ENCODE data around the gene CATSPERB.

CATSPERB gene

DNA sequence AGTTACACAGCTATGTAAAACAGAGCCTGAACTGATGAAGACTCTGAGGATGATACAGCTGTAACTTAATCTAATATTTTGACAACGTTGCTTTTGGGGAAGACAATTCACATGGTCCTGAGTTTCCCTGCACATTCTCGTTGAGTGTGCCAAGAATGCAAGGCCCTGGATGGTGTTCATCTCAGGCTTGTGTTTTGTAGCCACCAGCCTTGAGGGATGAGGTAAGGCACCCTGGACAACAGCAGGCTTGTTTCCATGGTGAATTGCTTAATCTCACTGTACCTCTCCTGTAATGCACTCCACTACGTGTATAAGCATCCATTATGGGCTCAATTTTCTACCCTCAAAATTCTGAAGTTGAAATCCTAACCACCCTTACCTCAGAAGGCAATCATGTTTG lies 2.1 kb downstream of the CATSPERB start:
- Histone ChIP-seq H3K9me3 (ENCODE audit: insufficient read depth, low read depth, low read length) (no peaks in the 10 kb centered on the region), H3K18ac (ENCODE audit: low read length) (no peak overlapping the region), H4K12ac (ENCODE audit: low read depth, low read length) (no peak overlapping the region), H2BK120ac (ENCODE audit: insufficient read depth, low read length, poor library complexity) (no peak overlapping the region), H3K36me3 (ENCODE audit: control insufficient read depth in 1 of 2, insufficient read depth in 2 of 2, low read length in 2 of 2) (no peaks in the 10 kb centered on the region), H2BK12ac (ENCODE audit: low read length) (no peak overlapping the region), H3K4me2 (ENCODE audit: low read length) (no peak overlapping the region), H4K91ac (ENCODE audit: low read depth, low read length) (no peak overlapping the region), H3K4me3 (ENCODE audit: low read depth, low read length) (no peak overlapping the region), H3K79me1 (ENCODE audit: low read length) (no peaks in the 10 kb centered on the region), H3K4me1 (ENCODE audit: control insufficient read depth in 1 of 2, insufficient read depth in 2 of 2, low read length in 2 of 2) (no peaks in the 10 kb centered on the region), H3K4ac (ENCODE audit: low read depth, low read length) (no peak overlapping the region), H3K23ac (ENCODE audit: low read length) (no peak overlapping the region), H2BK5ac (ENCODE audit: low read depth, low read length, poor library complexity) (no peak overlapping the region), H2AK5ac (ENCODE audit: low read length) (no peak overlapping the region), H4K8ac (ENCODE audit: low read depth, low read length) (no peak overlapping the region), H3K14ac (ENCODE audit: low read length) (no peak overlapping the region), H3K27me3 (ENCODE audit: insufficient read depth, low read length) (no peaks in the 10 kb centered on the region), H2AFZ (ENCODE audit: insufficient read depth, low read length, poor library complexity) (no peak overlapping the region), H3K79me2 (ENCODE audit: control insufficient read depth, insufficient read depth, low read length, poor library complexity) (no peaks in the 10 kb centered on the region), H3K27ac (ENCODE audit: low read depth, low read length) (no peak overlapping the region), H3K9ac (ENCODE audit: low read length) (no peak overlapping the region)
- WGBS (ENCODE audit: extremely low coverage, insufficient coverage, insufficient read length) = no CpG with 5 or more reads among the region's 3 CpGs
- DNase-seq = no peak

DNA sequence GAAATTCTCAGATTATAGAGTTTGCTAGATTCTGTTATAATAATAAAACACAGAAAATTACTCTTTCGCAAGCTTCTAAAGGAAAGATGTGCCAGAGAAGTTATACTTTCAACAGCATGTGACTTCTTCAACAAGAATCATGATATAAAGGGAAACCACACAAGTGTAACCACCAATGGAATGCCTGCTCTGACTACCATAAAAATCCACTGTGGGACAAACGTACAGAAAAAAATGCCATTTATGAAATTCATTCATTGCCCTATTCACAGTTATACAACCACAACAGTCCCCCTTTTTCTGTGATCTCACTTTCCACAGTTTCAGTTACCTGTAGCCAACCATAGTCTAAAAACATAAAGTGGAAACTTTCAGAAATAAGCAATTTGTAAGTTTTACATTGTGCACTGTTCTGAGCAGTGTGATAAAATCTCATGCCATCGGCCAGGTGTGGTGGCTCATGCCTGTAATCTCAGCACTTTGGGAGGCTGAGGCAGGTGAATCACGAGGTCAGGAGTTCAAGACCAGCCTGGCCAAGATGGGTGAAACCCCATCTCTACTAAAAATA lies 3.2 kb downstream of the CATSPERB start:
- no peak overlapping the region for H3K9ac ChIP-seq (ENCODE audit: low read length)
- no peaks in the 10 kb centered on the region for H3K79me2 ChIP-seq (ENCODE audit: control insufficient read depth, insufficient read depth, low read length, poor library complexity)
- H3K36me3 ChIP-seq (ENCODE audit: control insufficient read depth in 1 of 2, insufficient read depth in 2 of 2, low read length in 2 of 2) = no peaks in the 10 kb centered on the region
- H3K14ac ChIP-seq (ENCODE audit: low read length) = no peak overlapping the region
- no peak overlapping the region for H3K4ac ChIP-seq (ENCODE audit: low read depth, low read length)
- H2BK12ac ChIP-seq (ENCODE audit: low read length) = no peak overlapping the region
- H2BK120ac ChIP-seq (ENCODE audit: insufficient read depth, low read length, poor library complexity) = no peak overlapping the region
- H3K27ac ChIP-seq (ENCODE audit: low read depth, low read length) = no peak overlapping the region
- H3K23ac ChIP-seq (ENCODE audit: low read length) = no peak overlapping the region
- H2AFZ ChIP-seq (ENCODE audit: insufficient read depth, low read length, poor library complexity) = no peak overlapping the region
- H3K9me3 ChIP-seq (ENCODE audit: insufficient read depth, low read depth, low read length) = no peaks in the 10 kb centered on the region
- no peak overlapping the region for H3K18ac ChIP-seq (ENCODE audit: low read length)
- H2BK5ac ChIP-seq (ENCODE audit: low read depth, low read length, poor library complexity) = no peak overlapping the region
- H4K12ac ChIP-seq (ENCODE audit: low read depth, low read length) = no peak overlapping the region
- H3K4me3 ChIP-seq (ENCODE audit: low read depth, low read length) = no peak overlapping the region
- no peaks in the 10 kb centered on the region for H3K4me1 ChIP-seq (ENCODE audit: control insufficient read depth in 1 of 2, insufficient read depth in 2 of 2, low read length in 2 of 2)
- no peak for DNase-seq
- H4K91ac ChIP-seq (ENCODE audit: low read depth, low read length) = no peak overlapping the region
- H3K4me2 ChIP-seq (ENCODE audit: low read length) = no peak overlapping the region
- H2AK5ac ChIP-seq (ENCODE audit: low read length) = no peak overlapping the region
- H3K27me3 ChIP-seq (ENCODE audit: insufficient read depth, low read length) = no peaks in the 10 kb centered on the region
- no CpG with 5 or more reads among the region's 4 CpGs for WGBS (ENCODE audit: extremely low coverage, insufficient coverage, insufficient read length)
- H3K79me1 ChIP-seq (ENCODE audit: low read length) = no peaks in the 10 kb centered on the region
- H4K8ac ChIP-seq (ENCODE audit: low read depth, low read length) = no peak overlapping the region

DNA sequence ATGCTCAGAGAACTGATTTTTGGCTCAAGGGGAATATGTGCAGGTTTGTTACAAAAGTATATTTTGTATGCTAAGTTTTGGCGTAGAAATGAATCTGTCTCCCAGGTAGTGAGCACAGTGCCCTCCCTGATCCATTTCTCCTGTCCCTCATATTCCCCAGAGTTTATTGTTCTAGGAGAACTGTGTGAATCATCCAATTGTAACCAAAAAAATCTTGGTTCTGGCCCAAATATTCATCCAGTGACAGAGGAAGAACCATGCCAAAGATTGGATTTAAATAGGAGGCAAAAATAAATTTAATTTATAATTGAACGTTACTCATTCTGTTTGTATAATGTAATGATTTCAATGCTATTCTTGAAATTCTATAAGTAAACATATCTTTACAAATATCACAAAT lies 4.8 kb downstream of the CATSPERB start:
- H2BK120ac ChIP-seq (ENCODE audit: insufficient read depth, low read length, poor library complexity) = no peak overlapping the region
- no peak overlapping the region for H2AFZ ChIP-seq (ENCODE audit: insufficient read depth, low read length, poor library complexity)
- no peak overlapping the region for H4K8ac ChIP-seq (ENCODE audit: low read depth, low read length)
- no peak overlapping the region for H3K9ac ChIP-seq (ENCODE audit: low read length)
- H3K79me2 ChIP-seq (ENCODE audit: control insufficient read depth, insufficient read depth, low read length, poor library complexity) = no peaks in the 10 kb centered on the region
- H3K4me1 ChIP-seq (ENCODE audit: control insufficient read depth in 1 of 2, insufficient read depth in 2 of 2, low read length in 2 of 2) = no peaks in the 10 kb centered on the region
- no peak overlapping the region for H2BK5ac ChIP-seq (ENCODE audit: low read depth, low read length, poor library complexity)
- H3K79me1 ChIP-seq (ENCODE audit: low read length) = no peaks in the 10 kb centered on the region
- no peak overlapping the region for H3K4me3 ChIP-seq (ENCODE audit: low read depth, low read length)
- H3K9me3 ChIP-seq (ENCODE audit: insufficient read depth, low read depth, low read length) = no peaks in the 10 kb centered on the region
- H3K23ac ChIP-seq (ENCODE audit: low read length) = no peak overlapping the region
- H3K27me3 ChIP-seq (ENCODE audit: insufficient read depth, low read length) = no peaks in the 10 kb centered on the region
- no CpG with 5 or more reads among the region's 2 CpGs for WGBS (ENCODE audit: extremely low coverage, insufficient coverage, insufficient read length)
- H3K36me3 ChIP-seq (ENCODE audit: control insufficient read depth in 1 of 2, insufficient read depth in 2 of 2, low read length in 2 of 2) = no peaks in the 10 kb centered on the region
- DNase-seq = no peak
- H2BK12ac ChIP-seq (ENCODE audit: low read length) = no peak overlapping the region
- no peak overlapping the region for H2AK5ac ChIP-seq (ENCODE audit: low read length)
- no peak overlapping the region for H4K12ac ChIP-seq (ENCODE audit: low read depth, low read length)
- no peak overlapping the region for H4K91ac ChIP-seq (ENCODE audit: low read depth, low read length)
- no peak overlapping the region for H3K18ac ChIP-seq (ENCODE audit: low read length)
- no peak overlapping the region for H3K4ac ChIP-seq (ENCODE audit: low read depth, low read length)
- H3K4me2 ChIP-seq (ENCODE audit: low read length) = no peak overlapping the region
- no peak overlapping the region for H3K27ac ChIP-seq (ENCODE audit: low read depth, low read length)
- no peak overlapping the region for H3K14ac ChIP-seq (ENCODE audit: low read length)

DNA sequence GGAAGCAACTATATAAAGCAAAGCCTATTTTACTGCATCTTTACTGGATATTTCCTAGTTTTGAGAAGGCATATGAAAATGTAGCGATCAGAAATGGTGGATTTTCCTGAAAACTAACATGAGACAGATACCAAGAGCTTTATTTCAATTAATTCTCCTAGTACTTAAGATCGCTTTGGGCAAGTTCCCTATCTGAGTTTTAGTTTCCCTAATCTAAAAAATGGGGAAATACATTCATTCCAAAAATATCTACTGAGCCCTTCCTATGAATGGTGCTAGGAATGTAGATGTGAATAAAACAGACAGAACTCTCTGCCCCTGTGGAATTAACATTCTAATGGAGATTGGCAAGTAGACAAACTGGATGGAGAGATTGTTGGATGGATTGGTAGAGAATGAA lies 8.4 kb downstream of the CATSPERB start:
- H3K4me2 ChIP-seq (ENCODE audit: low read length) = no peak overlapping the region
- no peak overlapping the region for H3K18ac ChIP-seq (ENCODE audit: low read length)
- no peak overlapping the region for H4K8ac ChIP-seq (ENCODE audit: low read depth, low read length)
- WGBS (ENCODE audit: extremely low coverage, insufficient coverage, insufficient read length) = no CpG with 5 or more reads among the region's 2 CpGs
- no peak overlapping the region for H2AFZ ChIP-seq (ENCODE audit: insufficient read depth, low read length, poor library complexity)
- H3K14ac ChIP-seq (ENCODE audit: low read length) = no peak overlapping the region
- no peak overlapping the region for H4K12ac ChIP-seq (ENCODE audit: low read depth, low read length)
- no peak overlapping the region for H2BK12ac ChIP-seq (ENCODE audit: low read length)
- no peaks in the 10 kb centered on the region for H3K9me3 ChIP-seq (ENCODE audit: insufficient read depth, low read depth, low read length)
- H3K79me2 ChIP-seq (ENCODE audit: control insufficient read depth, insufficient read depth, low read length, poor library complexity) = no peaks in the 10 kb centered on the region
- no peak for DNase-seq
- H2BK120ac ChIP-seq (ENCODE audit: insufficient read depth, low read length, poor library complexity) = no peak overlapping the region
- H3K4ac ChIP-seq (ENCODE audit: low read depth, low read length) = no peak overlapping the region
- H2AK5ac ChIP-seq (ENCODE audit: low read length) = no peak overlapping the region
- no peak overlapping the region for H3K27ac ChIP-seq (ENCODE audit: low read depth, low read length)
- no peaks in the 10 kb centered on the region for H3K36me3 ChIP-seq (ENCODE audit: control insufficient read depth in 1 of 2, insufficient read depth in 2 of 2, low read length in 2 of 2)
- H3K9ac ChIP-seq (ENCODE audit: low read length) = no peak overlapping the region
- H3K4me1 ChIP-seq (ENCODE audit: control insufficient read depth in 1 of 2, insufficient read depth in 2 of 2, low read length in 2 of 2) = no peaks in the 10 kb centered on the region
- H3K23ac ChIP-seq (ENCODE audit: low read length) = no peak overlapping the region
- H3K4me3 ChIP-seq (ENCODE audit: low read depth, low read length) = no peak overlapping the region
- no peaks in the 10 kb centered on the region for H3K79me1 ChIP-seq (ENCODE audit: low read length)
- H3K27me3 ChIP-seq (ENCODE audit: insufficient read depth, low read length) = no peaks in the 10 kb centered on the region
- H2BK5ac ChIP-seq (ENCODE audit: low read depth, low read length, poor library complexity) = no peak overlapping the region
- no peak overlapping the region for H4K91ac ChIP-seq (ENCODE audit: low read depth, low read length)
